WTC11 (cell line): ENCODE data around the gene BNC1.
"Not testable (repeated sequence)": the region's sequence is repeated elsewhere in the genome, so short reads cannot be mapped to it uniquely, and the experiment has no call there.

ENCODE experiments used
- ETV6 ChIP-seq: sonication (generic); formaldehyde crosslinking; IDR thresholded peaks from 2 replicates; pipeline ENCODE4 v1.8.1; 2022; ENCODE audit warnings: mild to moderate bottlenecking, missing genetic modification reagents
- IRF2 ChIP-seq: sonication (generic); formaldehyde crosslinking; IDR thresholded peaks from 2 replicates; pipeline ENCODE4 v1.8.0; 2022; ENCODE audit warnings: low read depth, missing genetic modification reagents, borderline replicate concordance
- JUN ChIP-seq: sonication (generic); formaldehyde crosslinking; IDR thresholded peaks from 2 replicates; pipeline ENCODE4 v1.8.0; 2023; ENCODE audit warnings: mild to moderate bottlenecking, missing genetic modification reagents
- NR2C2 ChIP-seq: sonication (generic); formaldehyde crosslinking; IDR thresholded peaks from 2 replicates; pipeline ENCODE4 v1.8.0; 2022; ENCODE audit warnings: mild to moderate bottlenecking, missing genetic modification reagents
- TF ChIP-seq, protein P1 (sequence below): fragments of 200-600 bp; IDR thresholded peaks from 2 replicates; pipeline ENCODE4 v1.8.0; 2022; ENCODE audit warnings: antibody characterized with exemption
- TF ChIP-seq, protein P2 (sequence below): sonication (generic); formaldehyde crosslinking; IDR thresholded peaks from 2 replicates; pipeline ENCODE4 v1.8.0; 2022; ENCODE audit warnings: mild to moderate bottlenecking, missing genetic modification reagents
- TF ChIP-seq, protein P3 (sequence below): sonication (generic); formaldehyde crosslinking; IDR thresholded peaks from 2 replicates; pipeline ENCODE4 v1.8.1; 2023; ENCODE audit warnings: mild to moderate bottlenecking, missing genetic modification reagents, moderate library complexity

DNA sequence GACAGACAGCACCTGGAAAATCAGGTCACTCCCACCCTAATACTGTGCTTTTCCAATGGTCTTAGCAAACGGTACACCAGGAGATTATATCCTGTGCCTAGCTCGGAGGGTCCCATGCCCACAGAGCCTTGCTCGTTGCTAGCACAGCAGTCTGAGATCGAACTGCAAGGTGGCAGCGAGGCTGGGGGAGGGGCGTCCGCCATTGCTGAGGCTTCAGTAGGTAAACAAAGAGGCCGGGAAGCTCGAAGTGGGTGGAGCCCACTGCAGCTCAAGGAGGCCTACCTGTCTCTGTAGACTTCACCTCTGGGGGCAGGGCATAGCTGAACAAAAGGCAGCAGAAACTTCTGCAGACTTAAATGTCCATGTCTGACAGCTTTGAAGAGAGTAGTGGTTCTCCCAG, 62.7 kb downstream of the BNC1 start:
- TF ChIP-seq, protein P1, sequence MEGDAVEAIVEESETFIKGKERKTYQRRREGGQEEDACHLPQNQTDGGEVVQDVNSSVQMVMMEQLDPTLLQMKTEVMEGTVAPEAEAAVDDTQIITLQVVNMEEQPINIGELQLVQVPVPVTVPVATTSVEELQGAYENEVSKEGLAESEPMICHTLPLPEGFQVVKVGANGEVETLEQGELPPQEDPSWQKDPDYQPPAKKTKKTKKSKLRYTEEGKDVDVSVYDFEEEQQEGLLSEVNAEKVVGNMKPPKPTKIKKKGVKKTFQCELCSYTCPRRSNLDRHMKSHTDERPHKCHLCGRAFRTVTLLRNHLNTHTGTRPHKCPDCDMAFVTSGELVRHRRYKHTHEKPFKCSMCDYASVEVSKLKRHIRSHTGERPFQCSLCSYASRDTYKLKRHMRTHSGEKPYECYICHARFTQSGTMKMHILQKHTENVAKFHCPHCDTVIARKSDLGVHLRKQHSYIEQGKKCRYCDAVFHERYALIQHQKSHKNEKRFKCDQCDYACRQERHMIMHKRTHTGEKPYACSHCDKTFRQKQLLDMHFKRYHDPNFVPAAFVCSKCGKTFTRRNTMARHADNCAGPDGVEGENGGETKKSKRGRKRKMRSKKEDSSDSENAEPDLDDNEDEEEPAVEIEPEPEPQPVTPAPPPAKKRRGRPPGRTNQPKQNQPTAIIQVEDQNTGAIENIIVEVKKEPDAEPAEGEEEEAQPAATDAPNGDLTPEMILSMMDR = not testable (repeated sequence)
- not testable (repeated sequence) for TF ChIP-seq IRF2, JUN, ETV6, NR2C2 (CRISPR knock-in tag)
- TF ChIP-seq, protein P2, sequence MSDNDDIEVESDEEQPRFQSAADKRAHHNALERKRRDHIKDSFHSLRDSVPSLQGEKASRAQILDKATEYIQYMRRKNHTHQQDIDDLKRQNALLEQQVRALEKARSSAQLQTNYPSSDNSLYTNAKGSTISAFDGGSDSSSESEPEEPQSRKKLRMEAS = not testable (repeated sequence)
- TF ChIP-seq, protein P3, sequence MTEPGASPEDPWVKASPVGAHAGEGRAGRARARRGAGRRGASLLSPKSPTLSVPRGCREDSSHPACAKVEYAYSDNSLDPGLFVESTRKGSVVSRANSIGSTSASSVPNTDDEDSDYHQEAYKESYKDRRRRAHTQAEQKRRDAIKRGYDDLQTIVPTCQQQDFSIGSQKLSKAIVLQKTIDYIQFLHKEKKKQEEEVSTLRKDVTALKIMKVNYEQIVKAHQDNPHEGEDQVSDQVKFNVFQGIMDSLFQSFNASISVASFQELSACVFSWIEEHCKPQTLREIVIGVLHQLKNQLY (CRISPR knock-in tag) = not testable (repeated sequence)
